NCI-H1930 (cell line): Measurements from ENCODE around the gene OSBPL8.

Experiments used
- DNase-seq, 2 experiments: peaks; one replicate each; lab custom pipeline; 2025; lab: John Stamatoyannopoulos, UW

Gene OSBPL8

GRCh38 chr12:76303365-76303764 lies 256.2 kb downstream of the OSBPL8 start:
- DNase-seq, result no peak
